GM23338 (cell line): ENCODE results near the gene RAB44. TPM values are rescaled to one million over a fixed set of nuclear protein-coding genes. Genes with fewer than 3 reads are reported as not detected.

ENCODE experiments used
- ATAC-seq: fragments of 200-7000 bp; cut with Tn5 transposase; 3 replicates; pipeline ENCODE4 v1.9.1; 2020
- DNase-seq: peaks from one replicate; pipeline ENCODE4 v3.0.0-alpha.2; 2015; ENCODE audit warnings: low spot score
- H2AFZ ChIP-seq: fragments of 200-600 bp; sonication (generic); 2 replicates; pipeline ENCODE4 v1.8.0; 2016; ENCODE audit warnings: antibody characterized with exemption, mild to moderate bottlenecking, moderate library complexity
- H3F3A ChIP-seq: fragments of 200-600 bp; sonication (generic); replicated peaks from 2 replicates; pipeline ENCODE4 v1.8.0; 2017; ENCODE audit warnings: antibody characterized with exemption, mixed run types, low read depth
- H3K27ac ChIP-seq: fragments of 200-600 bp; sonication (generic); 2 replicates; pipeline ENCODE4 v1.6.1; 2016; ENCODE audit warnings: low read depth
- H3K27me3 ChIP-seq: fragments of 200-600 bp; sonication (generic); 2 replicates; pipeline ENCODE4 v1.8.0; 2016; ENCODE audit warnings: mild to moderate bottlenecking, mixed run types, moderate library complexity; ENCODE audit not compliant: insufficient read depth
- H3K36me3 ChIP-seq: fragments of 200-600 bp; sonication (generic); 2 replicates; pipeline ENCODE4 v1.8.0; 2016; ENCODE audit warnings: mild to moderate bottlenecking; ENCODE audit not compliant: insufficient read depth
- H3K4me1 ChIP-seq: fragments of 200-600 bp; sonication (generic); 2 replicates; pipeline ENCODE4 v1.8.0; 2016; ENCODE audit warnings: mild to moderate bottlenecking, moderate library complexity; ENCODE audit not compliant: insufficient read depth
- H3K4me2 ChIP-seq: fragments of 200-600 bp; sonication (generic); 2 replicates; pipeline ENCODE4 v1.7.1; 2017; ENCODE audit warnings: mixed run types
- H3K4me3 ChIP-seq: fragments of 200-600 bp; sonication (generic); 2 replicates; pipeline ENCODE4 v1.6.1; 2016; ENCODE audit warnings: mixed run types
- H3K79me2 ChIP-seq: fragments of 200-600 bp; sonication (generic); replicated peaks from 2 replicates; pipeline ENCODE4 v1.8.0; 2017; ENCODE audit warnings: mild to moderate bottlenecking; ENCODE audit not compliant: insufficient read depth
- H3K9me2 ChIP-seq: fragments of 200-600 bp; sonication (generic); 2 replicates; pipeline ENCODE4 v1.8.0; 2017; ENCODE audit not compliant: insufficient read depth
- H4K20me1 ChIP-seq: fragments of 200-600 bp; sonication (generic); replicated peaks from 2 replicates; pipeline ENCODE4 v1.8.0; 2017; ENCODE audit warnings: mild to moderate bottlenecking; ENCODE audit not compliant: insufficient read depth
- H3K27ac Mint-ChIP-seq: 2 replicates; pipeline ENCODE4 v1.8.0; 2020; ENCODE audit warnings: inconsistent platforms, mild to moderate bottlenecking, moderate library complexity, mixed read lengths
- H3K27me3 Mint-ChIP-seq: 3 replicates; pipeline ENCODE4 v1.8.0; 2022; ENCODE audit warnings: low read depth, mild to moderate bottlenecking, moderate library complexity, mixed read lengths, inconsistent platforms; ENCODE audit not compliant: insufficient read depth, poor library complexity
- H3K36me3 Mint-ChIP-seq: 3 replicates; pipeline ENCODE4 v1.8.0; 2021; ENCODE audit warnings: low read depth, mild to moderate bottlenecking, inconsistent platforms, moderate library complexity, mixed read lengths
- H3K4me1 Mint-ChIP-seq: 3 replicates; pipeline ENCODE4 v1.8.0; 2020; ENCODE audit warnings: mild to moderate bottlenecking, inconsistent platforms, mixed read lengths
- H3K4me3 Mint-ChIP-seq: 3 replicates; pipeline ENCODE4 v1.8.0; 2021; ENCODE audit warnings: moderate library complexity, mild to moderate bottlenecking, inconsistent platforms, mixed read lengths
- H3K9me3 Mint-ChIP-seq: 3 replicates; pipeline ENCODE4 v1.8.0; 2020; ENCODE audit warnings: moderate library complexity, mild to moderate bottlenecking, inconsistent platforms, mixed read lengths
- EZH2 ChIP-seq: fragments of 200-600 bp; sonication (generic); IDR thresholded peaks from one replicate; pipeline ENCODE4 v1.8.0; 2017; ENCODE audit warnings: antibody characterized with exemption, mild to moderate bottlenecking, low read depth; ENCODE audit not compliant: unreplicated experiment
- EZH2phosphoT487 ChIP-seq: fragments of 200-600 bp; sonication (generic); IDR thresholded peaks from one replicate; pipeline ENCODE4 v1.8.1; 2018; ENCODE audit warnings: antibody characterized with exemption; ENCODE audit not compliant: unreplicated experiment
- ZNF331 ChIP-seq: fragments of 250-450 bp; sonication (Bioruptor Pico); IDR thresholded peaks from 2 replicates; pipeline ENCODE4 v1.5.0; 2020; ENCODE audit warnings: low read depth, mild to moderate bottlenecking, moderate library complexity
- polyA plus RNA-seq: library from polyadenylated mRNA; unstranded; fragments of >200 nt; fragmentation: Nextera tagmentation; extraction: Ambion mirVana; gene quantifications from 2 replicates; pipeline ENCODE4 v1.2.1, GENCODE V29; 2016
- total RNA-seq: library from RNA; depleted of rRNA; stranded (reverse); fragments of >200 nt; shearing (Covaris generic); gene quantifications from 2 replicates; pipeline ENCODE4 v1.2.3, GENCODE V29; 2014
- TF ChIP-seq, protein P1 (sequence below): fragments of 250-450 bp; sonication (Bioruptor Pico); IDR thresholded peaks from 2 replicates; pipeline ENCODE4 v1.5.0; 2020; ENCODE audit warnings: mild to moderate bottlenecking, moderate library complexity

Gene RAB44
- total and polyA plus RNA-seq, 2 experiments from 2014 or later, result not detected

DNA sequence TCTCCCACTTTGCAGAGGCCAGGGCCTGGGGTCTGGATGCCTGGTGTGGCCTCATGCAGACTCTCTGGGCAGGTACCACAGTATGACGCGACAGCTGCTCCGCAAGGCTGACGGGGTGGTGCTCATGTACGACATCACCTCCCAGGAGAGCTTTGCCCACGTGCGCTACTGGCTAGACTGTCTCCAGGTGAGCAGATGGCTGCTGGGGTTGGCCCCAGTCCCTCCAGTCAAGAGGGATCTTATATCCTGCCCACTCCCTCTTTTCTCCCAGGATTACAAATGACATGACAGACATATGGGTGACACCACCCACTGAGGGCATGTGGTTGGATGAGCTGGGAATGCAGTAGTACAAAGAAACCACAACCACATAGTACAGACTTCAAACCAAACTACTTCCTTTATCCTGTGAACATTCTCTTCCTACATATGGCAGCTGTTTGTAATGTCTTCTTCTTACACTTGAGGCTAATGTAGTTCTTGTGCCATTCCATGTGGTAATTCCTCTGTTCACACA lies 29.9 kb downstream of the RAB44 start:
- no peak for DNase-seq
- Histone ChIP-seq H3K4me3 (no peak overlapping the region), H4K20me1 (no peaks in the 10 kb centered on the region), H3K79me2 (no peaks in the 10 kb centered on the region), H3K27ac (no peak overlapping the region), H3F3A (no peaks in the 10 kb centered on the region), H3K27me3 (no peaks in the 10 kb centered on the region), H3K36me3 (no peaks in the 10 kb centered on the region), H2AFZ (no peak overlapping the region), H3K4me1 (peaks cover 6% of the 10 kb centered on the region; the same call in 1 of the 2 replicates), H3K4me2 (no peak overlapping the region), H3K9me2 (0 out of 2 replicates have a peak, but pooled peaks cover 3% of the 10 kb centered on the region)
- Mint-ChIP-seq H3K27me3 (peaks cover 1% of the 10 kb centered on the region), H3K27ac (no peak overlapping the region), H3K4me3 (no peak overlapping the region), H3K36me3 (no peaks in the 10 kb centered on the region), H3K9me3 (no peaks in the 10 kb centered on the region), H3K4me1 (peaks cover 12% of the 10 kb centered on the region)
- no peak for ATAC-seq
- TF ChIP-seq ZNF331 (CRISPR knock-in tag) (no peak), EZH2 (no peak), EZH2phosphoT487 (no peak)
- TF ChIP-seq, protein P1, sequence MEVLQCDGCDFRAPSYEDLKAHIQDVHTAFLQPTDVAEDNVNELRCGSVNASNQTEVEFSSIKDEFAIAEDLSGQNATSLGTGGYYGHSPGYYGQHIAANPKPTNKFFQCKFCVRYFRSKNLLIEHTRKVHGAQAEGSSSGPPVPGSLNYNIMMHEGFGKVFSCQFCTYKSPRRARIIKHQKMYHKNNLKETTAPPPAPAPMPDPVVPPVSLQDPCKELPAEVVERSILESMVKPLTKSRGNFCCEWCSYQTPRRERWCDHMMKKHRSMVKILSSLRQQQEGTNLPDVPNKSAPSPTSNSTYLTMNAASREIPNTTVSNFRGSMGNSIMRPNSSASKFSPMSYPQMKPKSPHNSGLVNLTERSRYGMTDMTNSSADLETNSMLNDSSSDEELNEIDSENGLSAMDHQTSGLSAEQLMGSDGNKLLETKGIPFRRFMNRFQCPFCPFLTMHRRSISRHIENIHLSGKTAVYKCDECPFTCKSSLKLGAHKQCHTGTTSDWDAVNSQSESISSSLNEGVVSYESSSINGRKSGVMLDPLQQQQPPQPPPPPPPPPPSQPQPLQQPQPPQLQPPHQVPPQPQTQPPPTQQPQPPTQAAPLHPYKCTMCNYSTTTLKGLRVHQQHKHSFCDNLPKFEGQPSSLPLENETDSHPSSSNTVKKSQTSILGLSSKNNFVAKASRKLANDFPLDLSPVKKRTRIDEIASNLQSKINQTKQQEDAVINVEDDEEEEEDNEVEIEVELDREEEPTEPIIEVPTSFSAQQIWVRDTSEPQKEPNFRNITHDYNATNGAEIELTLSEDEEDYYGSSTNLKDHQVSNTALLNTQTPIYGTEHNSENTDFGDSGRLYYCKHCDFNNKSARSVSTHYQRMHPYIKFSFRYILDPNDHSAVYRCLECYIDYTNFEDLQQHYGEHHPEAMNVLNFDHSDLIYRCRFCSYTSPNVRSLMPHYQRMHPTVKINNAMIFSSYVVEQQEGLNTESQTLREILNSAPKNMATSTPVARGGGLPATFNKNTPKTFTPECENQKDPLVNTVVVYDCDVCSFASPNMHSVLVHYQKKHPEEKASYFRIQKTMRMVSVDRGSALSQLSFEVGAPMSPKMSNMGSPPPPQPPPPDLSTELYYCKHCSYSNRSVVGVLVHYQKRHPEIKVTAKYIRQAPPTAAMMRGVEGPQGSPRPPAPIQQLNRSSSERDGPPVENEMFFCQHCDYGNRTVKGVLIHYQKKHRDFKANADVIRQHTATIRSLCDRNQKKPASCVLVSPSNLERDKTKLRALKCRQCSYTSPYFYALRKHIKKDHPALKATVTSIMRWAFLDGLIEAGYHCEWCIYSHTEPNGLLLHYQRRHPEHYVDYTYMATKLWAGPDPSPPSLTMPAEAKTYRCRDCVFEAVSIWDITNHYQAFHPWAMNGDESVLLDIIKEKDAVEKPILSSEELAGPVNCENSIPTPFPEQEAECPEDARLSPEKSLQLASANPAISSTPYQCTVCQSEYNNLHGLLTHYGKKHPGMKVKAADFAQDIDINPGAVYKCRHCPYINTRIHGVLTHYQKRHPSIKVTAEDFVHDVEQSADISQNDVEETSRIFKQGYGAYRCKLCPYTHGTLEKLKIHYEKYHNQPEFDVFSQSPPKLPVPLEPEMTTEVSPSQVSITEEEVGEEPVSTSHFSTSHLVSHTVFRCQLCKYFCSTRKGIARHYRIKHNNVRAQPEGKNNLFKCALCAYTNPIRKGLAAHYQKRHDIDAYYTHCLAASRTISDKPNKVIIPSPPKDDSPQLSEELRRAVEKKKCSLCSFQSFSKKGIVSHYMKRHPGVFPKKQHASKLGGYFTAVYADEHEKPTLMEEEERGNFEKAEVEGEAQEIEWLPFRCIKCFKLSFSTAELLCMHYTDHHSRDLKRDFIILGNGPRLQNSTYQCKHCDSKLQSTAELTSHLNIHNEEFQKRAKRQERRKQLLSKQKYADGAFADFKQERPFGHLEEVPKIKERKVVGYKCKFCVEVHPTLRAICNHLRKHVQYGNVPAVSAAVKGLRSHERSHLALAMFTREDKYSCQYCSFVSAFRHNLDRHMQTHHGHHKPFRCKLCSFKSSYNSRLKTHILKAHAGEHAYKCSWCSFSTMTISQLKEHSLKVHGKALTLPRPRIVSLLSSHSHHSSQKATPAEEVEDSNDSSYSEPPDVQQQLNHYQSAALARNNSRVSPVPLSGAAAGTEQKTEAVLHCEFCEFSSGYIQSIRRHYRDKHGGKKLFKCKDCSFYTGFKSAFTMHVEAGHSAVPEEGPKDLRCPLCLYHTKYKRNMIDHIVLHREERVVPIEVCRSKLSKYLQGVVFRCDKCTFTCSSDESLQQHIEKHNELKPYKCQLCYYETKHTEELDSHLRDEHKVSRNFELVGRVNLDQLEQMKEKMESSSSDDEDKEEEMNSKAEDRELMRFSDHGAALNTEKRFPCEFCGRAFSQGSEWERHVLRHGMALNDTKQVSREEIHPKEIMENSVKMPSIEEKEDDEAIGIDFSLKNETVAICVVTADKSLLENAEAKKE (CRISPR knock-in tag), result no peak
